ENCODE measurements around the gene ILK.

ILK gene

DNA sequence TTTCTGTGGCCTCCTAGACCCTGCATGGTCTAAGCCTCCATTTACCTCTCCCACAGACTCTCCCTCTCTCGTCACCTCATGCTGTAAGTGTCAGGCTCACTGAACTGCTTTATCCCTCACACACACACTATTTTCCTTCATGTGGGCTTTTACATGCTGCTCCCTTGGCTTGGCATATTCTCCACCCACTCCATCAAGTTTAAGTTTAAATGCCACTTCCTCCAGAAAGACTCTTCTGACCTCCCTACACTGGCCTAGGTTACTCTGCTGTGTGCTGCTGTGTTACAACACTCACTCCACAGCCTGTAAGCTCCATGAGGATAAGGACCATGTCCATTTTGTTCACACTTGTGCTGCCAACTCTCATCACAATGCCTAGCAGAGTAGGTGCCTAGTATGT lies 49.5 kb downstream of the ILK start:
- no peak overlapping the region for H3K4me3 ChIP-seq (ENCODE audit: low read depth, low read length)
- TF ChIP-seq, protein P1, sequence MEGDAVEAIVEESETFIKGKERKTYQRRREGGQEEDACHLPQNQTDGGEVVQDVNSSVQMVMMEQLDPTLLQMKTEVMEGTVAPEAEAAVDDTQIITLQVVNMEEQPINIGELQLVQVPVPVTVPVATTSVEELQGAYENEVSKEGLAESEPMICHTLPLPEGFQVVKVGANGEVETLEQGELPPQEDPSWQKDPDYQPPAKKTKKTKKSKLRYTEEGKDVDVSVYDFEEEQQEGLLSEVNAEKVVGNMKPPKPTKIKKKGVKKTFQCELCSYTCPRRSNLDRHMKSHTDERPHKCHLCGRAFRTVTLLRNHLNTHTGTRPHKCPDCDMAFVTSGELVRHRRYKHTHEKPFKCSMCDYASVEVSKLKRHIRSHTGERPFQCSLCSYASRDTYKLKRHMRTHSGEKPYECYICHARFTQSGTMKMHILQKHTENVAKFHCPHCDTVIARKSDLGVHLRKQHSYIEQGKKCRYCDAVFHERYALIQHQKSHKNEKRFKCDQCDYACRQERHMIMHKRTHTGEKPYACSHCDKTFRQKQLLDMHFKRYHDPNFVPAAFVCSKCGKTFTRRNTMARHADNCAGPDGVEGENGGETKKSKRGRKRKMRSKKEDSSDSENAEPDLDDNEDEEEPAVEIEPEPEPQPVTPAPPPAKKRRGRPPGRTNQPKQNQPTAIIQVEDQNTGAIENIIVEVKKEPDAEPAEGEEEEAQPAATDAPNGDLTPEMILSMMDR (IDR thresholded peaks at IDR 0.05; ENCODE audit: insufficient read depth, low read depth, low read length, missing control alignments): no peak
- DNase-seq (ENCODE audit: low read depth): no peak

DNA sequence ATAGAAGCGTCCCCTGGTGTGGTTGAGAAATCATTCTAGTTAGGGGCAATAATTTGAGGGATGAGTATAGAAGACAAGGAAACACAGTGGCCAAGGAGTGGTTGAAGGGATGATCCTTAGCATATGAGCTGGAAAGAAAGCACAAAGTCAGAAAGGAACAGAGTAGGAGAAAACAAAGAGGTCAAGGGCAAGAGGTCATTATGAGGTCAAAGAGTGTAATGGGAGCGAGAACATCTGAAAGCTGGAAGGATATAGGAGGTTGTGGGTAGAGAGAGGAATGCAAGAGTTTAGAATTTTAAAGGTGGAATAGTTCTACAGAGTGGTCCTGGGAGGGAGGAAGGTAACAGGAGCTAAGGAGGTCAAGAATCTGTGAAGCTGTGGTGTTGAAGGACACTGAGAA lies 50.1 kb downstream of the ILK start:
- TF ChIP-seq, protein P1 (IDR thresholded peaks at IDR 0.05; ENCODE audit: insufficient read depth, low read depth, low read length, missing control alignments): no peak
- DNase-seq (ENCODE audit: low read depth): no peak
- no peak overlapping the region for H3K4me3 ChIP-seq (ENCODE audit: low read depth, low read length)

DNA sequence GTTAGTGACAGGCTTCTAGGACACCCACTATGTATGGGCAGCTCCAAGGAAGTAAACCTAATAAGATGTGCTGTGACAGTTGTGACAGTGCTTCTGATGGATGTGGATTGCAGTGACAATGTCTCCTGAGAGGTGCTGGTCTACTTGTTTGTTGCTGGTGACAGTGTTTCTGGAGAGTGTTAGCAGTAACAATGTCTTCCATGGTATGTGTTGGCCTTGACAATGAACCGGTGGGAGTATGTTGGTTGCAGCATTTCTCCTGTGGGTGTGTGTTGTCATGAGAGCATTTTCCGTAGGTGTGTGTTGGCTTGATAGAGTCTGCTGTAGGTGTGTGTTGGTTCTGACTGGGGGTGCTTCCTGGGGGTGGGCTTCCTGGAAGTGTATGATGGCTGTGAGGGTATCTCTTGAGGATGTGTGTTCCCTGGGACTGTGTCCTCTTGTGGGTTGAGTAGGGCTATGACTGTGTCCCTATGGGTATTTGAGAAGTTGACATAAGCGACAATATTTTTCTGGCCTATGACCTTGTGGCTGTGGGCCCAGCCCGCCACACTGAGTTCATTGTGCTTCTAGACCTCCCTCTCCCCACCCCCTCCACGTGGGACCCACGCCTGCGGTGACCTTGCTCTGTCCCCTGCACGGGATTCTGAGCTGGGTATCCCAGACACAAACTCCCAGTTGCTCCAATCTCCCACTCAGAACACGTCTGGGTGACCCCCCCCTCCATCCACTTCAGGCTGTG lies 50.9 kb downstream of the ILK start:
- TF ChIP-seq, protein P1 (IDR thresholded peaks at IDR 0.05; ENCODE audit: insufficient read depth, low read depth, low read length, missing control alignments): no peak
- DNase-seq (ENCODE audit: low read depth): no peak
- H3K4me3 ChIP-seq (ENCODE audit: low read depth, low read length): no peak overlapping the region

- TF ChIP-seq, protein P1 (IDR thresholded peaks at IDR 0.05; ENCODE audit: insufficient read depth, low read depth, low read length, missing control alignments): no peak
- no peak for DNase-seq (ENCODE audit: low read depth)
- no peak overlapping the region for H3K4me3 ChIP-seq (ENCODE audit: low read depth, low read length)
These were observed 51.6 kb downstream of the ILK start for GRCh38 chr11:6655020-6655789.

DNA sequence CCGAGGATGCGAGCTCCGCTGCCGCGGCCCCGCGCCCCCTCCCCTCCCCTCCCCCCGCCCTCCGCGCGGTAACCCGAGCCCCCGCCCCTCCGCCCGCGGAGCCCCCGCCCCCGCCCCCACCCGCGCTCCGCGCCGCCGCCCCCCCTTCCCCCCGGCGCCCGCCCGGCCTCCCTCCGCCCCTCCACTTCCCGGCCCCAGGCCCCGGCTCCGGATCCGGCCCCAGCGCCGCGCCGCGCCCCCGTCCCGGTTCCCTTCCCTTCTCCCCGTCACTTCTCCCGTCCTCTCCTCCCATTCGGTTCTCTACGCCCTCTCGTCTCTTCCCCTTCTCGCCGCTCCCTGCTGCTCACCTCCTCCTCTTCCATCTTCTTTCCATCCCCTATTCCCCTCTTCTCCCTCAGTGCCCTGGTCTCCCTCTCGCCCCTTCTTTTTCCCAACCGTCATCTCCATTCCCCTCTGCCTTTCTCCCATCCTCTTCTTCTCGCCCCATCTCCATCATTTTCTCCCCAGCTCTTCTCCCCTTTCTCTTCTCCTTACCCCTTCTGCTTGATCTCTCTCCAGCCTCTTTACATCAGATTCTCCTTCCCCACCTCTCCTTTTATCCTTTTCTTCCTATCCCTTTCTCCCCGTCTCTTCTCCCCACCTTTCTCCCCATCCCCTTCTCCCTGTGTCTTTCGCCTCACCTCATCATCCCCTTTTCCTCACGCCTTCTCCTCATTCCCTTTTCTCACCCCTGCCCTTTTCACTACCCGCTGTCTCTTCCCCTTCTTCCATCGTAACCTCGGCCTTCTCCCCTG lies 52.4 kb downstream of the ILK start, which contains the start of gene DCHS1:
DCHS1 (minus strand) TSS at position 20 of the 794 bp plus-strand sequence. CDS start 14,196 bp downstream, outside the sequence.
- TF ChIP-seq, protein P1 (IDR thresholded peaks at IDR 0.05; ENCODE audit: insufficient read depth, low read depth, low read length, missing control alignments): no peak
- no peak for DNase-seq (ENCODE audit: low read depth)
- no peak within 1 kb of the TSS for H3K4me3 ChIP-seq (ENCODE audit: low read depth, low read length)

DNA sequence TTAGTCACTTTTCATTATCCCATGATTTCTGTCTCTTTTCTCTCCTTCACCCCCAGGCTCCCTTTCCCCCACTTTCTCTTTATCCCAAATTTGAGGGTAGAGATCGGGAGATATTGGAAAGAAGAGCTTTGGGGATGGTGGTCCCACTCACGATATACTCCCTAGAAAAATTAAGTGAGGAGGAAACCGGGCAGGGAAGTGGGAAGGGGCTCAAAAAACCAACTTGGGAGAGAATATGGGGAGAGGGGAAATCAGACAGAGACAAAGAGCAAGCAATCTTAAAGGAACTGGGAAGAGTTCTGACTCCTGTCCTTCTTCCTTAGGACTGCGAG lies 53.0 kb downstream of the ILK start:
- H3K4me3 ChIP-seq (ENCODE audit: low read depth, low read length): no peak overlapping the region
- no peak for DNase-seq (ENCODE audit: low read depth)
- TF ChIP-seq, protein P1 (IDR thresholded peaks at IDR 0.05; ENCODE audit: insufficient read depth, low read depth, low read length, missing control alignments): no peak

Measured in GM12865 (cell line).